OCI-LY3 (cell line): ENCODE measurements around the gene SPOCK1.

Source experiments
- H2AFZ ChIP-seq: fragments of 200-600, 300-600 bp; shearing (Covaris generic); 2 replicates; pipeline ENCODE4 v1.6.0; 2014; ENCODE audit warnings: antibody characterized with exemption, low read depth, low read length
- H3K27ac ChIP-seq: fragments of 200-600, 300-600 bp; sonication (generic); 2 replicates; pipeline ENCODE4 v1.5.1; 2014; ENCODE audit warnings: mild to moderate bottlenecking, low read length, moderate library complexity, mixed read lengths
- H3K27me3 ChIP-seq: fragments of 200-600, 300-600 bp; sonication (generic); 2 replicates; pipeline ENCODE4 v1.6.1; 2014; ENCODE audit warnings: low read depth, low read length, mixed read lengths
- H3K36me3 ChIP-seq: fragments of 200-600, 300-600 bp; sonication (generic); replicated peaks from 2 replicates; pipeline ENCODE3; 2014; ENCODE audit warnings: low read depth, low read length, mixed read lengths
- H3K4me1 ChIP-seq: fragments of 300-600, 200-600 bp; sonication (generic); 2 replicates; pipeline ENCODE4 v1.6.1; 2014; ENCODE audit warnings: low read length, mixed read lengths
- H3K4me2 ChIP-seq: fragments of 200-600, 300-600 bp; sonication (generic); 2 replicates; pipeline ENCODE4 v1.6.1; 2014; ENCODE audit warnings: low read length, mixed read lengths
- H3K4me3 ChIP-seq: fragments of 300-600, 200-600 bp; sonication (generic); 2 replicates; pipeline ENCODE4 v1.5.1; 2014; ENCODE audit warnings: antibody characterized with exemption, mild to moderate bottlenecking, low read length, moderate library complexity
- H3K79me2 ChIP-seq: fragments of 300-600, 200-600 bp; shearing (Covaris generic); 2 replicates; pipeline ENCODE4 v1.6.1; 2014; ENCODE audit warnings: mild to moderate bottlenecking, low read length, mixed read lengths
- H3K9ac ChIP-seq: fragments of 300-600, 200-600 bp; shearing (Covaris generic); 2 replicates; pipeline ENCODE4 v1.6.0; 2014; ENCODE audit warnings: mild to moderate bottlenecking, low read length, moderate library complexity
- H3K9me3 ChIP-seq: fragments of 200-600, 300-600 bp; shearing (Covaris generic); 2 replicates; pipeline ENCODE4 v1.6.1; 2014; ENCODE audit warnings: low read length, mixed read lengths; ENCODE audit not compliant: insufficient read depth
- H4K20me1 ChIP-seq: fragments of 200-600, 300-600 bp; sonication (generic); 2 replicates; pipeline ENCODE4 v1.6.1; 2016; ENCODE audit warnings: low read length, mixed read lengths; ENCODE audit not compliant: insufficient read depth
- CTCF ChIP-seq: fragments of 200-600, 300-600 bp; sonication (generic); IDR thresholded peaks from 2 replicates; pipeline ENCODE4 v1.5.1; 2014; ENCODE audit warnings: antibody characterized with exemption, low read length, low read depth
- EZH2phosphoT487 ChIP-seq: fragments of 200-600 bp; shearing (Covaris generic); IDR thresholded peaks from 2 replicates; pipeline ENCODE4 v1.6.1; 2018; ENCODE audit warnings: antibody characterized with exemption, mixed run types, low read depth

Gene SPOCK1

GRCh38 chr5:137097203-137097602, 401.9 kb downstream of the SPOCK1 start:
- no peak overlapping the region for H3K4me3 ChIP-seq

GRCh38 chr5:137096149-137097103, 402.7 kb downstream of the SPOCK1 start:
- H3K4me2 ChIP-seq: no peak overlapping the region
- no peak overlapping the region for H2AFZ ChIP-seq
- H3K4me1 ChIP-seq: no peaks in the 10 kb centered on the region
- no peak overlapping the region for H3K9ac ChIP-seq
- H3K27me3 ChIP-seq: no peaks in the 10 kb centered on the region
- H4K20me1 ChIP-seq: no peaks in the 10 kb centered on the region
- no peaks in the 10 kb centered on the region for H3K9me3 ChIP-seq
- H3K27ac ChIP-seq: no peak overlapping the region
- no peak for TF ChIP-seq EZH2phosphoT487
- TF ChIP-seq CTCF: no peak
- no peak overlapping the region for H3K4me3 ChIP-seq
- no peaks in the 10 kb centered on the region for H3K79me2 ChIP-seq
- H3K36me3 ChIP-seq: no peaks in the 10 kb centered on the region

More at GRCh38 chr5:137097203-137097602, 401.9 kb downstream of the SPOCK1 start:
- no peak overlapping the region for H2AFZ ChIP-seq
- no peak for TF ChIP-seq CTCF
- TF ChIP-seq EZH2phosphoT487: no peak
- no peaks in the 10 kb centered on the region for H3K36me3 ChIP-seq
- no peak overlapping the region for H3K27ac ChIP-seq
- H3K9ac ChIP-seq: no peak overlapping the region
- H3K4me1 ChIP-seq: no peaks in the 10 kb centered on the region
- H3K4me2 ChIP-seq: no peak overlapping the region
- H3K9me3 ChIP-seq: no peaks in the 10 kb centered on the region
- no peaks in the 10 kb centered on the region for H4K20me1 ChIP-seq
- no peaks in the 10 kb centered on the region for H3K79me2 ChIP-seq
- H3K27me3 ChIP-seq: no peaks in the 10 kb centered on the region

GRCh38 chr5:137095597-137095996, 403.5 kb downstream of the SPOCK1 start:
- no peaks in the 10 kb centered on the region for H3K27me3 ChIP-seq
- H3K9ac ChIP-seq: no peak overlapping the region
- H3K4me2 ChIP-seq: no peak overlapping the region
- no peaks in the 10 kb centered on the region for H3K9me3 ChIP-seq
- H3K4me1 ChIP-seq: no peaks in the 10 kb centered on the region
- TF ChIP-seq EZH2phosphoT487: no peak
- no peak for TF ChIP-seq CTCF
- no peaks in the 10 kb centered on the region for H3K36me3 ChIP-seq
- H3K4me3 ChIP-seq: no peak overlapping the region
- H3K27ac ChIP-seq: no peak overlapping the region
- H3K79me2 ChIP-seq: no peaks in the 10 kb centered on the region
- H4K20me1 ChIP-seq: no peaks in the 10 kb centered on the region
- no peak overlapping the region for H2AFZ ChIP-seq

- Histone ChIP-seq H3K9ac (no peak overlapping the region), H2AFZ (no peak overlapping the region), H3K36me3 (no peaks in the 10 kb centered on the region), H3K4me3 (no peak overlapping the region), H3K9me3 (no peaks in the 10 kb centered on the region), H3K79me2 (no peaks in the 10 kb centered on the region), H3K4me1 (no peaks in the 10 kb centered on the region), H4K20me1 (no peaks in the 10 kb centered on the region), H3K27ac (no peak overlapping the region), H3K27me3 (no peaks in the 10 kb centered on the region), H3K4me2 (no peak overlapping the region)
- TF ChIP-seq EZH2phosphoT487: no peak
- TF ChIP-seq CTCF: no peak
Observed at GRCh38 chr5:137092831-137093230, 406.3 kb downstream of the SPOCK1 start.
